IMR-90 (cell line): ENCODE data around the gene ARFGAP2. TPM values are rescaled to one million over a fixed set of nuclear protein-coding genes. Genes with fewer than 3 reads are reported as not detected.

Source experiments
- ATAC-seq: fragments of 200-7000 bp; cut with Tn5 transposase; 2 replicates; pipeline ENCODE4 v1.9.1; 2020; ENCODE audit warnings: low read depth, mild to moderate bottlenecking, moderate library complexity
- BruUV-seq: library from RNA; stranded (reverse); fragments of 400-500 nt; replicated peaks from 2 replicates; lab custom pipeline; 2021; lab: Mats Ljungman, UMichigan
- CTCF ChIA-PET: fragments of 300-600 bp; formaldehyde crosslinking; extraction: SDS; loops from one replicate; lab custom pipeline; 2021; ENCODE audit warnings: antibody characterized with exemption; lab: Yijun Ruan, JAX
- POLR2A ChIA-PET: fragments of 300-600 bp; sonication (Branson Sonifier 250); formaldehyde crosslinking; loops from one replicate; lab custom pipeline; 2022; ENCODE audit warnings: antibody characterized with exemption; ENCODE audit not compliant: unreplicated experiment; lab: Charles Lee
- DNase-seq: peaks from one replicate; pipeline ENCODE4 v3.0.0; 2013
- H2AFZ ChIP-seq: replicated peaks from 2 replicates; pipeline ENCODE3; 2013; ENCODE audit warnings: low read length, mild to moderate bottlenecking; ENCODE audit not compliant: poor library complexity
- H2AK5ac ChIP-seq: 2 replicates; pipeline ENCODE4 v1.6.1; 2013; ENCODE audit warnings: low read depth, low read length, inconsistent platforms
- H2AK9ac ChIP-seq: replicated peaks from 2 replicates; pipeline ENCODE3; 2013; ENCODE audit warnings: mild to moderate bottlenecking, low read depth, low read length, moderate library complexity; ENCODE audit not compliant: poor library complexity
- H2BK120ac ChIP-seq: 2 replicates; pipeline ENCODE4 v1.6.1; 2013; ENCODE audit warnings: low read depth, low read length, inconsistent platforms
- H2BK15ac ChIP-seq: 3 replicates; pipeline ENCODE4 v1.6.1; 2013; ENCODE audit warnings: low read depth, low read length, inconsistent platforms
- H2BK20ac ChIP-seq: 2 replicates; pipeline ENCODE4 v1.6.1; 2013; ENCODE audit warnings: low read depth, mild to moderate bottlenecking, inconsistent platforms, low read length, moderate library complexity
- H2BK5ac ChIP-seq: 2 replicates; pipeline ENCODE4 v1.6.1; 2013; ENCODE audit warnings: mild to moderate bottlenecking, low read depth, low read length, inconsistent platforms; ENCODE audit not compliant: poor library complexity, severe bottlenecking
- H3K14ac ChIP-seq: replicated peaks from 2 replicates; pipeline ENCODE4 v1.6.1; 2013; ENCODE audit warnings: low read depth, low read length, inconsistent platforms
- H3K18ac ChIP-seq: 2 replicates; pipeline ENCODE4 v1.6.1; 2013; ENCODE audit warnings: low read depth, low read length, control low read depth
- H3K23ac ChIP-seq: 2 replicates; pipeline ENCODE4 v1.6.1; 2013; ENCODE audit warnings: low read depth, low read length, inconsistent platforms
- H3K27ac ChIP-seq: 2 replicates; pipeline ENCODE4 v1.5.1; 2013; ENCODE audit warnings: mild to moderate bottlenecking, control low read depth, low read length; ENCODE audit not compliant: insufficient read depth
- H3K27me3 ChIP-seq: 2 replicates; pipeline ENCODE4 v1.6.1; 2013; ENCODE audit warnings: low read length; ENCODE audit not compliant: control insufficient read depth, insufficient read depth
- H3K36me3 ChIP-seq: 2 replicates; pipeline ENCODE4 v1.6.1; 2013; ENCODE audit warnings: low read length, mixed read lengths; ENCODE audit not compliant: control insufficient read depth, insufficient read depth
- H3K4ac ChIP-seq: 2 replicates; pipeline ENCODE4 v1.6.1; 2013; ENCODE audit warnings: low read depth, low read length, inconsistent platforms
- H3K4me1 ChIP-seq: 2 replicates; pipeline ENCODE4 v1.6.1; 2013; ENCODE audit warnings: low read length, mixed read lengths; ENCODE audit not compliant: control insufficient read depth, insufficient read depth
- H3K4me2 ChIP-seq: 2 replicates; pipeline ENCODE4 v1.6.1; 2013; ENCODE audit warnings: low read depth, mild to moderate bottlenecking, control low read depth, low read length, moderate library complexity
- H3K4me3 ChIP-seq: 2 replicates; pipeline ENCODE4 v1.5.1; 2013; ENCODE audit warnings: low read depth, mild to moderate bottlenecking, control low read depth, low read length, moderate library complexity; ENCODE audit not compliant: insufficient read depth
- H3K56ac ChIP-seq: 2 replicates; pipeline ENCODE4 v1.6.1; 2013; ENCODE audit warnings: low read length, inconsistent platforms; ENCODE audit not compliant: insufficient read depth; ENCODE audit errors: extremely low read depth
- H3K79me1 ChIP-seq, 2 experiments: 2 replicates each; pipeline ENCODE4 v1.6.1; 2013; ENCODE audit warnings: low read length in 2 of 2, inconsistent platforms in 1 of 2, low read depth in 1 of 2
- H3K9ac ChIP-seq: 2 replicates; pipeline ENCODE4 v1.6.1; 2013; ENCODE audit warnings: low read depth, low read length, control low read depth
- H3K9me1 ChIP-seq: 2 replicates; pipeline ENCODE4 v1.6.1; 2013; ENCODE audit warnings: low read length, inconsistent platforms; ENCODE audit not compliant: insufficient read depth
- H3K9me3 ChIP-seq: 2 replicates; pipeline ENCODE4 v1.6.1; 2013; ENCODE audit warnings: low read length; ENCODE audit not compliant: control insufficient read depth, insufficient read depth
- H4K20me1 ChIP-seq: 2 replicates; pipeline ENCODE4 v1.6.1; 2013; ENCODE audit warnings: low read length, inconsistent platforms; ENCODE audit not compliant: insufficient read depth
- H4K5ac ChIP-seq: 2 replicates; pipeline ENCODE4 v1.6.1; 2013; ENCODE audit warnings: mild to moderate bottlenecking, low read depth, low read length, control low read depth
- H4K8ac ChIP-seq, 2 experiments: 2 replicates each; pipeline ENCODE4 v1.6.1; 2013; ENCODE audit warnings: low read depth in 2 of 2, low read length in 2 of 2, control low read depth in 1 of 2, inconsistent platforms in 1 of 2
- H4K91ac ChIP-seq: 2 replicates; pipeline ENCODE4 v1.6.1; 2013; ENCODE audit warnings: low read depth, low read length, inconsistent platforms; ENCODE audit not compliant: insufficient read depth
- NFE2L2 ChIP-seq: fragments of 150-350 bp; IDR thresholded peaks from 2 replicates; pipeline ENCODE4 v1.6.1; 2016; ENCODE audit warnings: low read depth, mild to moderate bottlenecking, low read length
- RFX5 ChIP-seq: IDR thresholded peaks from 2 replicates; pipeline ENCODE4 v1.8.0; 2012; ENCODE audit warnings: low read depth, mild to moderate bottlenecking, low read length, moderate library complexity
- USF2 ChIP-seq: fragments of 150-350 bp; IDR thresholded peaks from 2 replicates; pipeline ENCODE4 v1.6.1; 2017; ENCODE audit warnings: mild to moderate bottlenecking, antibody characterized with exemption, low read length, low read depth
- WGBS, 2 experiments: methylation state at CpG; one replicate each; pipeline versions ENCODE4 v1.1.5 to v1.1.7; 2013; ENCODE audit warnings: missing lambda C conversion rate in 2 of 2; ENCODE audit not compliant: insufficient read length in 1 of 2; ENCODE audit errors: extremely low coverage in 2 of 2; 5-methylcytosine and 5-hydroxymethylcytosine counted together
- dilution Hi-C: fragments of 300-500 bp; cut with HindIII; formaldehyde crosslinking; loops from one replicate; pipeline ENCODE4 v1.14.3; 2018; ENCODE audit warnings: low sequenced_read_pairs; ENCODE audit not compliant: unreplicated experiment
- in situ Hi-C: fragments of 300-500 bp; cut with MboI; formaldehyde crosslinking; loops from 3 replicates; pipeline ENCODE4 v1.14.3; 2019; ENCODE audit warnings: low sequenced_read_pairs, inconsistent platforms, mixed read lengths
- intact Hi-C: fragments of 100-400 bp; cut with micrococcal nuclease; formaldehyde crosslinking; loops from 2 replicates; pipeline ENCODE4 v1.10.0; 2022
- polyA plus RNA-seq, 3 experiments: library from polyadenylated mRNA; depleted of rRNA; stranded (reverse); fragments of >200 nt; gene quantifications; 2 replicates each; pipeline ENCODE4 v1.2.3, GENCODE V29; 2012; ENCODE audit warnings: low replicate concordance in 1 of 3
- total RNA-seq: library from RNA; depleted of rRNA; stranded (reverse); fragments of >200 nt; gene quantifications from 2 replicates; pipeline ENCODE4 v1.2.3, GENCODE V29; 2012

ARFGAP2 gene
- total and polyA plus RNA-seq, 2 of the 4 experiments (the other 2 are of a cell fraction) = 54.7 to 87.8 TPM

- Histone ChIP-seq H3K27ac (no peak overlapping the region), H3K9ac (no peak overlapping the region), H4K20me1 (peaks cover 46% of the 10 kb centered on the region), H2AK9ac (no peak overlapping the region), H3K27me3 (no peaks in the 10 kb centered on the region), H3K4me1 (no peaks in the 10 kb centered on the region), H2AFZ (no peak overlapping the region), H3K4ac (no peak overlapping the region), H3K18ac (no peak overlapping the region), H3K56ac (no peak overlapping the region), H3K4me3 (no peak overlapping the region), H4K5ac (no peak overlapping the region), H3K9me3 (no peaks in the 10 kb centered on the region), H3K14ac (no peak overlapping the region), H2BK20ac (no peak overlapping the region), H3K9me1 (no peaks in the 10 kb centered on the region), H2BK15ac (no peak overlapping the region), H3K23ac (no peak overlapping the region), H2AK5ac (no peak overlapping the region), H3K36me3 (peaks cover 58% of the 10 kb centered on the region), H4K8ac (no peak overlapping the region), H3K4me2 (no peak overlapping the region), H3K79me1 (peaks cover 6 to 57% of the 10 kb centered on the region in 2 experiments), H4K91ac (no peak overlapping the region), H2BK120ac (no peak overlapping the region), H2BK5ac (no peak overlapping the region)
- POLR2A ChIA-PET = no interaction called here
- BruUV-seq = no TSS peak
- intact Hi-C loops (no loop called here), dilution Hi-C loops (no loop called here), in situ Hi-C loops (no loop called here)
- 94% methylated on average over 3 of the region's 5 CpGs; no CpG with 5 or more reads in 1 of the 2 experiments for WGBS, 2 experiments
- no peak for DNase-seq
- CTCF ChIA-PET = no interaction called here
- TF ChIP-seq NFE2L2 = no peak
- no peak for TF ChIP-seq USF2
- no peak for TF ChIP-seq RFX5
- ATAC-seq = no peak
Observed at GRCh38 chr11:47166368-47166767, 10.3 kb downstream of the ARFGAP2 start.
